ENCODE measurements around the gene ATXN3.

Gene ATXN3

GRCh38 chr14:92106143-92106926, at the start of gene ATXN3:
ATXN3 (minus strand) TSS chr14:92106582; CDS start chr14:92106552, 30 bp downstream.
- DNase-seq, result peak; percentile 95

- DNase-seq, result no peak
Observed at GRCh38 chr14:92154283-92154942, 48.0 kb upstream of the ATXN3 start.

GRCh38 chr14:92153581-92153980, 47.2 kb upstream of the ATXN3 start:
- DNase-seq, result no peak

GRCh38 chr14:92144708-92145107, 38.3 kb upstream of the ATXN3 start:
- DNase-seq, result no peak

DNA sequence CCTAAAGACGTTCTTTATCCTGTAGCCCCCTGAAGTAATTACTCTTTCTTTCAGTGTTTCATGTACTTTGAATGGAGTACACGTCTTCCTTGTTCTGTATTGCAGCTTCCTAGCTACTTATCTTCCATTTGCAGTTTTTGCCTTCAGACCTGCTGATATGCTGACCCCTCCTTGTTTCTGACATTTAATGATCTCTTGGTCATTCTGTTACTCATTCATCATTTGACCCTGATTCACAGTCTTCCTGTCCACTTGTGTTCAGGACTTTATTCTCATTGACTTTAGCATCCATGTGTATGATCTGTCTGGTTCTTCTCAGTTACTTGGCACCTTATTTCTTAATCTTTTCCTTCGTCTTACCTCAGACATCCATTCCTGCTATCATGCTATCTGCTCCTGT, 37.6 kb upstream of the ATXN3 start:
- no peak for DNase-seq

- DNase-seq, result no peak
Observed at GRCh38 chr14:92143309-92143708, 36.9 kb upstream of the ATXN3 start.

- DNase-seq, result no peak
Observed at GRCh38 chr14:92135269-92135668, 28.9 kb upstream of the ATXN3 start.

GRCh38 chr14:92134456-92134855, 28.1 kb upstream of the ATXN3 start:
- no peak for DNase-seq

DNA sequence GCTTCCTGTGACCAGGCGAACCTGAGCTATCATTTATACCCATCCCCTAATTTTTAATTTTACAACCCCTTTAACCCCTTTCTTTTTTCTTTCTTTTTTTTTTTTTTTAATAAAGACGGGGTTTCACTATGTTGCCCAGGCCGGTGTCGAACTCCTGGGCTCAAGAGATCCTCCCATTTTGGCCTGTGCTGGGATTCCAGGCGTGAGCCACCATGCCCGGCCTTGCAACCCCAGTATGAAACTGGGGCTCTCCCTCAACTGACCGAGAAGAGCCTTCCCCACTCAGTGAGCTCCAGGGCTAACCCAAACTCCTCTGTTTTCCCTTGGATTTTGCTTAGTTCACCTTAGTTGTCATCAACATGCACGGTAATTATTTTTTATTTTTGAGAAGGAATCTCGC, 16.4 kb upstream of the ATXN3 start:
- no peak for DNase-seq

DNA sequence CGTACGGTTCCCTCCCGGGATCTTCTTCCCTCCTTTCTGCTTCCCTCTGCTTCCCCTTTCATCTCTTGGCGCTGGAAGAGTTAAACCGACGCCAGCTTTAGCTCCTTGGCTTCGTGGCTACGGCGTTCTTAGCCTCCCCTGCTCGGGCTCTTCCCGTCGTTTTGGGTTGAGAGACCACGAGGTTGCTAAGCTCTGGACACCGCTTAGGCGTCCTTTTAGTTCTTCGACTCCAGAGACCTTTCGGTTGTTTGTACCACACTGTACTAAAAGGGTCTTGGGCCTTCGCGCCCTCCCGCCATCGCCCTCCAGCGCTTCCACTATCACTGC, 15.9 kb upstream of the ATXN3 start:
- no peak for DNase-seq

- peak; percentile 71 for DNase-seq
Observed at GRCh38 chr14:92121670-92122350, 15.4 kb upstream of the ATXN3 start, which contains the start of the genes CPSF2 and NDUFB1. CPSF2 (plus strand) TSS chr14:92121969; CDS start chr14:92130985, 9,016 bp downstream. NDUFB1 (minus strand) TSS chr14:92121706; CDS start chr14:92117637, 4,069 bp downstream.

DNA sequence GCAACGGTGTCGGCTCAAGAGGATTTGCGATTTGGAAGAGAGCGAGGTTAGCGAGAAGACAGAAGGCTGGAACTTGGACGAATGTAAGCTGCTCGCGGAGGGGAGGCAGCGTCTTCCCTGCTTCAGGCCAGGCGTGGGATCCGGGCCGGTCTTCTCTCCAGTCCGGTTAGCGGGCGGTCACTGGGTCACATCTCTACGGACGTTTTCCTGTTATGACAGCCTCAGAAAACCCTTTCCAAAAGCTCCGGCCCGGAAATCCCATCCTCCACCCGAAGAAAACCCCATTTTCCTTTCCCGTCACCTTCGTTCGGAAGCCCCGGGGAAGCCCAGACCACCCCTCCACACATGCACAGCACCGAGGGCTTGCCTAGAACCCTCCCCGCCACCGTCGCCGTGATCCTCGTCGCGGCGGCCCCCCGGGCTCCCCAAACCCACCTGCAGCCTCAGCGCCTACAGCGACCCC, 14.9 kb upstream of the ATXN3 start:
- DNase-seq, result no peak

DNA sequence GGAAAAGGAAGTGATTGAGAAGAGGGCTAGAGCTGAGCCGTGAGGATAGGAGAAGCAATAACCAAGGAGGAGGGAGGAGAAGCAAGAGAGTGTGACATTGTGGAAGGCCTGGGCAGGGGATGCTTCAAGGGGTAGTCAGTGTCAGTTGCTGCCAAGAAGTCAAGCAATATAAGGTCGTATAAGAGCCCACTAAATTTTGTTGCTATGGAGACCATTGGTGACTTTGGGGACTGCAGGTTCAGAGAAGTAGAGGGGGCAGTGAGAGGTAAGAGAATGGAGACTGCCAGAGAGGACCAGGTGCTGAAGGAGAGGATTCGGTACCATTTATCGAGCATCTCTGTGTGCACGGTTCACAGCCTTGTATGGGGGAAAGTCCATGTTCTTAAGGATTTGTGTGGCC, 3.1 kb upstream of the ATXN3 start:
- DNase-seq, result no peak

GRCh38 chr14:92108345-92109254, 2.2 kb upstream of the ATXN3 start:
- no peak for DNase-seq

GRCh38 chr14:92105893-92106142, 564 bp downstream of the ATXN3 start:
- DNase-seq, result no peak

DNA sequence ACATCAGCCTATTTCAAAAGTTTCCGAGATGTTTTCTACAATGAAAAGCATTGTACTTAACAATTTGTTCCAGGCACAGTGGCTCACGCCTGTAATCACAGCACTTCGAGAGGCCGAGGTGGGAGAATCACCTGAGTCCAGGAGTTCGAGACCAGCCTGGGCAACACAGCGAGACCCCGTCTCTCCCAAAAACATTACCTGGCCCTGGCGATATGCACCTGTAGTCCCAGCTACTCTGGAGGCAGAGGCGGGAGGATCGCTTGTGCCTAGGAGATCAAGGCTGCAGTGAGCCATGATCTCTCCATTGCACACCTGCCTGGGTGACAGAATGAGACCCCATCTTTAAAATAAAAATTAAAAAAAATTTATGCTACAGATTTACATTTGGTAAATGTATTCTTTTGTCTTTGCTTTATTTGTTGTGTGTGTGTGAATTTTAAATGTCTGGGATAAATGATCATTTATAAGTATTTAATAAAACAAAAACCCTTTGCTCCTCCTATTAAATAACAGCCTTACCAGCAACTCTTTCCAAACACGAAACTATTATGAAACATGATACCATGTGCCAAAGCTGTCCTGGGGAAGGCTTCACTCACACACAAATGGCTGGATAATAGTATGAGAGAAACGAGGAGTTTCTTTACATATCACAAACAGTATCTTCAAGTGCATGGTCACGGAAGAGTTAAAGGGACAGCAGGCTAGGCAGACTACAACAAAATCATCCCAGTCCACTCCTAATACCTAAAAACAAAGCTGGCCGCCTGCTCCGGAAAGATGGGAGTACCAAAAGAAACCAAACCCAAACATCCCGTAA, 1.1 kb downstream of the ATXN3 start:
- DNase-seq, result no peak

GRCh38 chr14:92103363-92103989, 2.9 kb downstream of the ATXN3 start:
- no peak for DNase-seq

DNA sequence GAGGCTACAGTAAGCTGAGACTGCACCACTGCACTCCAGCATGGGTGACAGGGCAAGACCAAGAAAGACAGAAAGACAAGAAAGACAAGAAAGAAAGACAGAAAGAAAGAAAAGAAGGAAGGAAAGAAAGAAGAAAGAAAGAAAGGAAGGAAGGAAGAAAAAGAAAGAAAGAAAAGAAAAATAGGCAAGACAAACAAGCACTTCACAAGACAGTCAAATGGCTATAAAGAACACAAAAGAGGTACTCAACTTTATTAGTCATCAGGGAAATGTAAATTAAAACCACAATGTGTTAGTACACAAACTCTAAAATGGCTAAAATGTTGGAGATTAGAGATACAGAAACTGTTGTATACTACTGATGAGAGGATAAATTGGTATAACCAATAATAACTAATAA, 6.6 kb downstream of the ATXN3 start:
- no peak for DNase-seq

DNA sequence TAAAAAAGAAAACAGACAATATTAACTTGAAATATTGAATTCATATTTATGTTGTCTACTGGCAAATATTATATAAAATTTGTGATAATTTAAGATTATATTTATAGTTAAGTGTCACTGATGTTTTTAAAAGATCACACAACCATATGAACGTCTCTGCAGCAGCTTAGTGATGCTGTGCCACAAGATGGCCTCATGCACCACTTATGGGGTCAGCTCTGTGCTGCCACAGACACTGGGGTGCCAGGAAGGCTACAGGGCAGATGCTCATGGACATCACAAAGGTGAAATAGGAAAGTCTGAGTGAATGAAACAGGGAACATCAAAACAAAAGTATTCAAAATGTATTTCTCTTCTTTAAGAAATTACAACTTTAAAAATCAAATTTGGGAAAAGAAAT, 13.1 kb downstream of the ATXN3 start:
- DNase-seq, result no peak

DNA sequence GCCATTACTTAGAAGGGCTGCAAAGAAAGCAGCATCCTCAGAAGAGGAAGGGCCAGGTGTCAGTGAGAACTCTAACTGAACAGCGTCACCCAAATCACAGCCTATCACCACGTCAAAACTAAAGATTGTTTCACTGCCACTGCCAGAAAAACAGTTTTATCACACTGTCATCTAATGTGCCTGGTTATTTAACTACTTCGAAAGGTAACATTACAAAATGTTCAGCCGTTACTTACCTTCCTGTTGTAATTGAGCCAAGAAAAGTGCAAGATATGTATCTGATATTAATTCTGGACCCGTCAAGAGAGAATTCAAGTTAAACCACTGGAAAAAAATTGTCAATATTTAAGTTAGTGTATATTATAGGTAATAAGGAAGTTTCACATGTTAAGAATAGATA, 17.9 kb downstream of the ATXN3 start:
- DNase-seq, result no peak

DNA sequence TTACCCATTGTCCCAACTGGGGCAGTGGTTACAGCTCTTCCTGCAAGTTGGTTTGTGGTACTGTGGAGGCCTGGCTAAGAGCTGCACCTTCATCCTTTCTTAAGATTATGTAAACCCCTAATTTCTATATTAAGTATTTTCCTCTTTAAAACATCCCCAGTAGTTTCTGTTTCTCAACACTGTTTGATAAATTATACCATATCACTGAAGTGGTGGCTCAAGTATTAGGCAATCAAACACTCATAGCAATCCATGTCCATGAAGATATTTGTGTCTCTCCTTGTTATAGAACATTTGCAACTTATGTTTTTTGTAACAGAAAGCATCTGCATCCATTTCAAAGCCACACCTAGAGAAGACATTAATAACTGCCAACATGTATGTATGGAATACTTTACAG, 31.8 kb downstream of the ATXN3 start:
- DNase-seq, result no peak

All from NK-92 treated with Interleukin-12 subunit alpha and Interleukin-12 subunit beta, amount 100 ng/mL, for 24 hours (cell line).